NCI-H2196 treated with DMSO at 0.1 percent for 48 hours (cell line): Measurements from ENCODE around the gene MARS2.
"Not testable (repeated sequence)": the region's sequence is repeated elsewhere in the genome, so short reads cannot be mapped to it uniquely, and the experiment has no call there.

Experiments used
- DNase-seq: peaks from one replicate; lab custom pipeline; 2025; ENCODE audit not compliant: unreplicated experiment; lab: John Stamatoyannopoulos, UW

Gene MARS2

GRCh38 chr2:197705121-197705911 lies at the start of gene MARS2:
Gene MARS2 (plus strand): TSS chr2:197705369. CDS start chr2:197705406, 37 bp downstream.
- DNase-seq = peak; percentile 89

GRCh38 chr2:197657562-197657961 lies 47.6 kb upstream of the MARS2 start:
- no peak for DNase-seq

GRCh38 chr2:197661626-197662025 lies 43.5 kb upstream of the MARS2 start:
- no peak for DNase-seq

GRCh38 chr2:197666277-197666676 lies 38.9 kb upstream of the MARS2 start:
- no peak for DNase-seq

GRCh38 chr2:197668296-197668695 lies 36.9 kb upstream of the MARS2 start:
- DNase-seq = no peak

- no peak for DNase-seq
Observed at GRCh38 chr2:197669077-197669476, 36.1 kb upstream of the MARS2 start.

GRCh38 chr2:197672371-197672893 lies 32.7 kb upstream of the MARS2 start:
- DNase-seq = no peak

GRCh38 chr2:197673106-197673505 lies 32.1 kb upstream of the MARS2 start:
- no peak for DNase-seq

GRCh38 chr2:197673606-197674005 lies 31.6 kb upstream of the MARS2 start:
- no peak for DNase-seq

GRCh38 chr2:197674060-197674459 lies 31.1 kb upstream of the MARS2 start:
- DNase-seq = no peak

GRCh38 chr2:197674591-197674990 lies 30.6 kb upstream of the MARS2 start:
- no peak for DNase-seq

- no peak for DNase-seq
Observed at GRCh38 chr2:197675246-197675645, 29.9 kb upstream of the MARS2 start, which contains the start of gene RFTN2. Gene RFTN2 (minus strand): TSS chr2:197675587. CDS start chr2:197675458, 129 bp downstream.

GRCh38 chr2:197675711-197676188 lies 29.4 kb upstream of the MARS2 start:
- no peak for DNase-seq

GRCh38 chr2:197677056-197677455 lies 28.1 kb upstream of the MARS2 start:
- DNase-seq = no peak

GRCh38 chr2:197677483-197677882 lies 27.7 kb upstream of the MARS2 start:
- no peak for DNase-seq

- not testable (repeated sequence) for DNase-seq
Observed at GRCh38 chr2:197695206-197695605, 10.0 kb upstream of the MARS2 start.

GRCh38 chr2:197695971-197696370 lies 9.2 kb upstream of the MARS2 start:
- DNase-seq = not testable (repeated sequence)

GRCh38 chr2:197696571-197696970 lies 8.6 kb upstream of the MARS2 start:
- DNase-seq = not testable (repeated sequence)

- not testable (repeated sequence) for DNase-seq
Observed at GRCh38 chr2:197699724-197700123, 5.4 kb upstream of the MARS2 start.

GRCh38 chr2:197700960-197701359 lies 4.2 kb upstream of the MARS2 start:
- no peak for DNase-seq

GRCh38 chr2:197704434-197705120 lies 592 bp upstream of the MARS2 start:
- no peak for DNase-seq
